CD4-positive, CD25-positive, alpha-beta regulatory T cell (primary cell): ENCODE results near the gene SMPD4. TPM values are rescaled to one million over a fixed set of nuclear protein-coding genes. Genes with fewer than 3 reads are reported as not detected.
A peak's percentile ranks its signal among the peaks of the same experiment; 100 is the strongest.
"Not testable (repeated sequence)": the region's sequence is repeated elsewhere in the genome, so short reads cannot be mapped to it uniquely, and the experiment has no call there.

ENCODE experiments used
- ATAC-seq, 2 donors: fragments of 150-1000 bp; cut with Tn5 transposase; one replicate each; pipeline ENCODE4 v1.10.0; 2021; ENCODE audit warnings: low read depth in 2 of 2, moderate number of reproducible peaks in 2 of 2, moderate library complexity in 1 of 2
- DNase-seq, 3 donors: peaks; one replicate each; pipeline versions ENCODE4 v3.0.0 to v3.0.0-alpha.2; 2012 to 2022; ENCODE audit warnings: mixed read lengths in 1 of 3
- H3K27ac ChIP-seq: one replicate; pipeline ENCODE4 v1.7.0; 2013; ENCODE audit warnings: mild to moderate bottlenecking, low read length; ENCODE audit not compliant: insufficient read depth, poor library complexity, severe bottlenecking
- H3K27me3 ChIP-seq: one replicate; pipeline ENCODE4 v1.7.0; 2013; ENCODE audit warnings: low read length; ENCODE audit not compliant: control insufficient read depth, insufficient read depth
- H3K36me3 ChIP-seq: one replicate; pipeline ENCODE4 v1.7.0; 2013; ENCODE audit warnings: mild to moderate bottlenecking, low read length, moderate library complexity; ENCODE audit not compliant: control insufficient read depth, insufficient read depth
- H3K4me1 ChIP-seq: 2 replicates; pipeline ENCODE4 v1.7.0; 2013; ENCODE audit warnings: mild to moderate bottlenecking, low read length; ENCODE audit not compliant: insufficient read depth, control insufficient read depth, poor library complexity, severe bottlenecking
- H3K4me3 ChIP-seq: one replicate; pipeline ENCODE4 v1.7.0; 2013; ENCODE audit warnings: low read depth, mild to moderate bottlenecking, low read length, moderate library complexity
- H3K9me3 ChIP-seq, 2 experiments: 1 replicate in 1 of 2; 2 replicates in 1 of 2; pipeline ENCODE4 v1.7.0; 2013; ENCODE audit warnings: low read length in 2 of 2, mild to moderate bottlenecking in 1 of 2, moderate library complexity in 1 of 2; ENCODE audit not compliant: control insufficient read depth in 2 of 2
- H3K27ac Mint-ChIP-seq, 3 donors: one replicate each; pipeline ENCODE4 v1.8.0; 2020 to 2022; ENCODE audit warnings: mild to moderate bottlenecking in 3 of 3, mixed read lengths in 3 of 3, moderate library complexity in 2 of 3
- H3K27me3 Mint-ChIP-seq: one replicate; pipeline ENCODE4 v1.8.0; 2022; ENCODE audit warnings: mild to moderate bottlenecking, mixed read lengths
- H3K36me3 Mint-ChIP-seq: one replicate; pipeline ENCODE4 v1.8.0; 2020; ENCODE audit warnings: mixed read lengths
- H3K4me1 Mint-ChIP-seq, 4 donors: one replicate each; pipeline ENCODE4 v1.8.0; 2020 to 2022; ENCODE audit warnings: mixed read lengths in 4 of 4, mild to moderate bottlenecking in 1 of 4
- H3K4me3 Mint-ChIP-seq, 4 donors: one replicate each; pipeline ENCODE4 v1.8.0; 2020 to 2022; ENCODE audit warnings: mild to moderate bottlenecking in 4 of 4, mixed read lengths in 4 of 4, moderate library complexity in 3 of 4
- H3K9me3 Mint-ChIP-seq, 7 donors: one replicate each; pipeline ENCODE4 v1.8.0; 2020 to 2022; ENCODE audit warnings: mixed read lengths in 7 of 7, mild to moderate bottlenecking in 3 of 7, moderate library complexity in 2 of 7
- polyA plus RNA-seq, 4 donors: library from polyadenylated mRNA; unstranded; fragments of 300-500 nt; fragmentation: Illumina TruSeq; gene quantifications; one replicate each; pipeline ENCODE4 v1.2.3, GENCODE V29; 2021
- total RNA-seq: library from RNA; stranded (reverse); gene quantifications from one replicate; pipeline ENCODE4 v1.2.3, GENCODE V29; 2022

SMPD4 gene, protein sequence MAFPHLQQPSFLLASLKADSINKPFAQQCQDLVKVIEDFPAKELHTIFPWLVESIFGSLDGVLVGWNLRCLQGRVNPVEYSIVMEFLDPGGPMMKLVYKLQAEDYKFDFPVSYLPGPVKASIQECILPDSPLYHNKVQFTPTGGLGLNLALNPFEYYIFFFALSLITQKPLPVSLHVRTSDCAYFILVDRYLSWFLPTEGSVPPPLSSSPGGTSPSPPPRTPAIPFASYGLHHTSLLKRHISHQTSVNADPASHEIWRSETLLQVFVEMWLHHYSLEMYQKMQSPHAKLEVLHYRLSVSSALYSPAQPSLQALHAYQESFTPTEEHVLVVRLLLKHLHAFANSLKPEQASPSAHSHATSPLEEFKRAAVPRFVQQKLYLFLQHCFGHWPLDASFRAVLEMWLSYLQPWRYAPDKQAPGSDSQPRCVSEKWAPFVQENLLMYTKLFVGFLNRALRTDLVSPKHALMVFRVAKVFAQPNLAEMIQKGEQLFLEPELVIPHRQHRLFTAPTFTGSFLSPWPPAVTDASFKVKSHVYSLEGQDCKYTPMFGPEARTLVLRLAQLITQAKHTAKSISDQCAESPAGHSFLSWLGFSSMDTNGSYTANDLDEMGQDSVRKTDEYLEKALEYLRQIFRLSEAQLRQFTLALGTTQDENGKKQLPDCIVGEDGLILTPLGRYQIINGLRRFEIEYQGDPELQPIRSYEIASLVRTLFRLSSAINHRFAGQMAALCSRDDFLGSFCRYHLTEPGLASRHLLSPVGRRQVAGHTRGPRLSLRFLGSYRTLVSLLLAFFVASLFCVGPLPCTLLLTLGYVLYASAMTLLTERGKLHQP
- 78.7 TPM for total RNA-seq
- 10 to 100 TPM; 22.4 to 32.5 (median 29.9) TPM for polyA plus RNA-seq

DNA sequence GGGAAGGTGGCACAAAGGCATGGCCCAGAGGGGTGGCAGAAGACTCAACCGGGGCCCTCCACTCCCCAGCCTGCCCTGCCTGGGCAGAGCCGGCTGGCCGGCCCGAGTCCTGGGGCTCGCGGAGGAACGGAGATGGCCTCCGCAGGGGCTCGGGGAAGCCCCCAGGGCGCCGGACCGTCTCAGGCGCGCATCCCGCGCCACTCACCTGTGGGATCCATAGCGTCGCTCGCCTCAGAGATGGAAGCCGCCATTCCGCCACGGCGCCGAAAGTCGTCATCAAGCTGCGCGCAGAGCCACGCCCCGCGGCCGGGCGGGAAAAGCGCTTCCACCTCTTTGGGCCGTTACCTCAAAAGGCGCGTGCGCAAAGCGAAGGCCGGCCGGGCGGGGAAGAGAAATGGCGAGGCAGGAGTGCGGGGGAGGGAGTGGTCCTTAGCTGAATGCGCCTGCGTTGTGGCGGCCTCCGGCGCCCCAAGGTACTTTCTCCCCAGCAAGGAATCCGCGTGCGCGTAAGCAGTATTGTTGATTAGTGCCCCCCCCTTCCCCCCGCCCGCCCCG, at the start of gene SMPD4:
SMPD4 (minus strand) TSS at position 278 of the 555 bp plus-strand sequence. CDS start 5,010 bp downstream, outside the sequence.
- Mint-ChIP-seq H3K27me3 (peaks cover 8% of the 10 kb centered on the region), H3K9me3 (no peaks in the 10 kb centered on the region), H3K4me3 (peak within 1 kb of the TSS; percentile 91 to 99 (median 96)), H3K4me1 (peaks cover 0 to 46% (median 22%) of the 10 kb centered on the region in 4 donors), H3K36me3 (no peaks in the 10 kb centered on the region), H3K27ac (peak within 1 kb of the TSS; percentile 82 to 97 (median 93))
- H3K9me3 ChIP-seq = no peaks in the 10 kb centered on the region
- ATAC-seq (peak; percentile 66 to 69), DNase-seq (peak; percentile 95 to 98 (median 98))
- H3K36me3 ChIP-seq = peaks cover 3% of the 10 kb centered on the region
- H3K4me1 ChIP-seq = peaks cover 20% of the 10 kb centered on the region
- no peaks in the 10 kb centered on the region for H3K27me3 ChIP-seq
- peak within 1 kb of the TSS; percentile 83 for H3K4me3 ChIP-seq
- H3K27ac ChIP-seq = peak within 1 kb of the TSS; percentile 93

DNA sequence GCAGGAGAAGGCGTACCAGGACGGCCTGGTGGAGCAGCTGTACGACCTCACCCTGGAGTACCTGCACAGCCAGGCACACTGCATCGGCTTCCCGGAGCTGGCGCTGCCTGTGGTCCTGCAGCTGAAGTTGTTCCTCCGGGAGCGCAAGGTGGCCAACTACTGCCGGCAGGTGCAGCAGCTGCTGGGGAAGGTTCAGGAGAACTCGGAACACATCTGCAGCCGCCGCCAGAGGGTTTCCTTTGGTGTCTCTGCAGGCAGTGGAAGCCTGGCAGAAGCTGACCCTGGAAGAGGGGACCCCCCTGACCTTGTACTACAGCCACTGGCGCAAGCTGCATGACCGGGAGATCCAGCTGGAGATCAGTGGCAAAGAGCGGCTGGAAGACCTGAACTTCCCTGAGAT, 49.5 kb upstream of the SMPD4 start:
- not testable (repeated sequence) for H3K9me3 Mint-ChIP-seq, H3K4me1 Mint-ChIP-seq, H3K27me3 ChIP-seq, H3K4me1 ChIP-seq, H3K27me3 Mint-ChIP-seq, H3K4me3 Mint-ChIP-seq, H3K36me3 Mint-ChIP-seq, DNase-seq, ATAC-seq, H3K27ac ChIP-seq, H3K36me3 ChIP-seq, H3K9me3 ChIP-seq, H3K4me3 ChIP-seq, H3K27ac Mint-ChIP-seq

DNA sequence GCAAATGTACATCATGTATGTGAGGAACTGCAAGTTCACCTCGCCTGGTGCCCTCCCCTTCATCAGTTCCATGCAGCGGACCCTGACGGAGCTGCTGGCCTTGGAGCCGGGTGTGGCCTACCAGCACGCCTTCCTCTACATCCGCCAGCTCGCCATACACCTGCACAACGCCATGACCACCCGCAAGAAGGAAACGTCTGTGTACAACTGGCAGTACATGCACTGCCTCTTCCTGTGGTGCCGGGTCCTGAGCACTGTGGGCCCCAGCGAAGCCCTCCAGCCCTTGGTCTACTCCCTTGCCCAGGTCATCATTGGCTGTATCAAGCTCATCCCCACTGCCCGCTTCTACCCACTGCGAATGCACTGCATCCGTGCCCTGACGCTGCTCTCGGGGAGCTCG, 49.0 kb upstream of the SMPD4 start:
- not testable (repeated sequence) for H3K27ac ChIP-seq, H3K27me3 ChIP-seq, H3K9me3 ChIP-seq, H3K4me3 Mint-ChIP-seq, ATAC-seq, H3K36me3 Mint-ChIP-seq, H3K27me3 Mint-ChIP-seq, H3K27ac Mint-ChIP-seq, DNase-seq, H3K9me3 Mint-ChIP-seq, H3K4me3 ChIP-seq, H3K4me1 ChIP-seq, H3K4me1 Mint-ChIP-seq, H3K36me3 ChIP-seq

DNA sequence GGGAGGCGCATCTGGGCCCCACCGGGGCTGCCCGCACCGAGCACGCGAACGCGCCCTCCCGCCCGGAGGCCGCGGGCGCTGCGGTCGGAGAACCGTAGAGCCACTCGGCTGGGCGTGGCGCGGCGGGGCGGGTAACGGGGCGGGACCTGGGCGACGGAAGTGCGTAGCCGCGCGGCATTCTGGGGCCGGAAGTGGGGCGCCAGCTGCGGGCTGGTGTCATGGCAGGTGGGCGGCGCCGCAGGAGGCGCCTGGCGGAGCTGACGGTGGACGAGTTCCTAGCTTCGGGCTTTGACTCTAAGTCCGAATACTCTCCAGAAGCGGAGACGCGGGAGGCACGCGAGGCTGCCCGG, 47.7 kb upstream of the SMPD4 start:
- H3K27me3 Mint-ChIP-seq, H3K4me1 ChIP-seq, H3K27ac Mint-ChIP-seq, H3K36me3 Mint-ChIP-seq, H3K27me3 ChIP-seq, H3K4me1 Mint-ChIP-seq, H3K9me3 Mint-ChIP-seq, H3K9me3 ChIP-seq, H3K27ac ChIP-seq, H3K4me3 ChIP-seq, H3K36me3 ChIP-seq: not testable (repeated sequence)
- ATAC-seq (peak in 1 of 2 donors; percentile 48), DNase-seq (peak in 2 of 3 donors; percentile 35 to 49)
- H3K4me3 Mint-ChIP-seq = peak overlapping the region in 2 of 4 donors; percentile 50 to 54

DNA sequence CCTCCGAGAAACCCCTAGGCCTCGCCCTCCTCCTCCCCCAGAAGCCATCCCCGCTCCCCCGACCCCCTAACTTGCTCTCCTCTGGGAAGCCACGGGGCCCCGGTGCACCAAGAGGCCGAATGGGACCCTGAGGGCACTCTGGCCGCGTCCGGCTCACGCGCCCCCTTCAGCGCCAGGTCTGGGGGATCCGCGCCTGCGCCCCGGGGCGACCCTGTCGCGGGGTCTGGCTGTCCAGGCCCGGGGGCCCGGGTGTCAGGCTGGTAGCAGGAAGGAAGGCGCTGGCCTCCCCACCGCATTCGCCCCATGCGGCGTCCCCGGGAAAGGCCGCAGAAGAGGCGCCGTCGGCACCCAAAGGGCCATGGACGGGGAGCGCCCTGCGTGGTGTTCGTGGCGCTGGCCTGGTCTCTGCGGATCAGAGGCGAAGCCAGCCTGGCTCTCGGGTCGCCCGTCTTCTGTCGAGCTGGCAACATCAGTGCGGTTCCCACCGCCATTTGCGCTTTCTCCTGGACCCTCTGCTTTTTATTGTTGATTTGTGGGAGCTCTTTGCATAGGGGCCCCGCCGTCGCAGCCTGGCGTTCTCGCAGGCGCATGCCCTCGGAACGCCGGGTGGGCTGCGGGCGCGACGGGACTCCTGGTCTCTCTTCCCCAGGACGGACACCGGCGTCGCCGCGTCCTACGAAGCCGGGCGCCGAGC, 47.2 kb upstream of the SMPD4 start:
- H3K4me1 Mint-ChIP-seq, H3K36me3 Mint-ChIP-seq, DNase-seq, H3K4me3 Mint-ChIP-seq, H3K4me1 ChIP-seq, ATAC-seq, H3K27ac ChIP-seq, H3K27me3 ChIP-seq, H3K36me3 ChIP-seq, H3K27ac Mint-ChIP-seq, H3K9me3 Mint-ChIP-seq, H3K4me3 ChIP-seq, H3K9me3 ChIP-seq, H3K27me3 Mint-ChIP-seq: not testable (repeated sequence)

DNA sequence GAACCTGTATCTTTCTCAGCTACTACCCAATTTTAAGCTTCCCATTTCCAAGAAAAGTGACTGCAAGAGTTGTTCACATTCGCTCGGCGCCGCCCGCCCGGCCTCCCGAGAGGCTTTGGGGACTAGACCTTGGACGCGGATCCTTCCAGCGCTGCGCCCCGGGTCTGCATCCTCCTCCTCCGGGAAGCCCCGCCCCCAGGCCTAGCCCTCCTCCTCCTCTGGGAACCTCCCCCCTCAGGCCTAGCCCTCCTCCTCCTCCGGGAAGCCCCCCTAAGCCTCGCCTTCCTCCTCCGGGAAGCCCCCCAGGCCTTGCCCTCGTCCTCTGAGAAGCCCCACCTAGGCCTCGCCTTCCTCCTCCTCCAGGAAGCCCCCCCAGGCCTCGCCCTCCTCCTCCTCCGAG, 46.6 kb upstream of the SMPD4 start:
- not testable (repeated sequence) for H3K27me3 Mint-ChIP-seq, H3K27ac Mint-ChIP-seq, H3K27ac ChIP-seq, H3K4me3 ChIP-seq, H3K36me3 ChIP-seq, H3K36me3 Mint-ChIP-seq, H3K4me3 Mint-ChIP-seq, H3K9me3 ChIP-seq, H3K4me1 ChIP-seq, H3K9me3 Mint-ChIP-seq, DNase-seq, H3K27me3 ChIP-seq, ATAC-seq, H3K4me1 Mint-ChIP-seq

DNA sequence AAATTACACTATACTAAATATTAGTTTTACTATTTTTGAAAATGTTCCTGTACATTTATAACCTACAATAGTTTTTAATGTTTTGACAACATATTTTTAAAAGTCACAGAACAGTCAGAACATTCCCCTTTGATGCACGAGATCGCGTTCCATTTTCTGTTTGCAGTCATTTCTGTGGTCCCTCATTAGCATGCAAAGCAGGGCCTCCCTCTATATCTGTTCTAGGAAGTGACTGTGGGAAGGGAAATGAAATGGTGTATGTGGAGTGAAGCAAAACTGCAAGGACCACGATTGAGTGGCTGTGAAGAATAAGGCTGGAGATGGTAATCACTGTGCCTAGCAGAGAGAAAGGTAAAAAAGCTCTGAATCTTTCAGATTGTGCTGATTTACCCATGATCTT, 41.1 kb upstream of the SMPD4 start:
- not testable (repeated sequence) for H3K36me3 ChIP-seq, H3K27me3 Mint-ChIP-seq, H3K27me3 ChIP-seq, H3K27ac ChIP-seq, H3K4me1 ChIP-seq, H3K4me3 Mint-ChIP-seq, H3K36me3 Mint-ChIP-seq, DNase-seq, H3K27ac Mint-ChIP-seq, H3K4me1 Mint-ChIP-seq, H3K9me3 ChIP-seq, H3K4me3 ChIP-seq, ATAC-seq, H3K9me3 Mint-ChIP-seq
